ENCODE measurements around the gene C14orf132.

DNA sequence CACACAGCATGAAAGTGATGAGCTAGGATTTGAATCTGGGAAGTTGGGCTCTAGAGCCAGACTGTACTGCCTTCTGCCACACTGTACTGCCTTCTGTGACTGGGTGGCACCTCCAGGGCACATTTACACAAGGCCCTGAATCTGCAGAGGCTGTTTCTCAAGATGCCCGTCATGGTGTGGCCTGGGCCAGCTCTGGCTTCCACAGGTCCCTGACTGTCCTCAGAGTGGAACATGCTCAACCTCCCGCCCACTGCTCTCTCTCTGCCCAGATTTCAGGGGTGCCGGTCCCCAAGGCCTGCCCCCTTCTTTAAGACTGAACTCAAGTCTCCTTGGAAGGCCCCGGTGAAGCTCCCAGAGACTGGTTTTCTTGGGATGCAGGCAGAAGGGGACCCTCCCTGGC is 50.2 kb downstream of the C14orf132 start:
- TF ChIP-seq REST (IDR thresholded peaks at IDR 0.05; ENCODE audit: insufficient read depth in 1 of 2, low read depth in 2 of 2, low read length in 2 of 2) = no peak
- TF ChIP-seq POLR2AphosphoS5 (IDR thresholded peaks at IDR 0.05; ENCODE audit: low read depth, low read length) = no peak
- no peak for TF ChIP-seq SIN3A (IDR thresholded peaks at IDR 0.05; ENCODE audit: borderline replicate concordance, insufficient read depth, low read length)
- no peak for TF ChIP-seq TAF1 (IDR thresholded peaks at IDR 0.05; ENCODE audit: borderline replicate concordance, insufficient read depth, low read length)
- no peak for TF ChIP-seq FOXP2 (optimal IDR thresholded peaks at IDR 0.05; ENCODE audit: borderline replicate concordance, extremely low read depth, extremely low read length, insufficient read depth)
